Neutrophil (primary cell): ENCODE measurements around the gene CA6.
A peak's percentile ranks its signal among the peaks of the same experiment; 100 is the strongest.

ENCODE experiments used
- H3K27ac ChIP-seq: fragments of 200-600 bp; sonication (generic); 2 replicates; pipeline ENCODE4 v1.5.1; 2016; ENCODE audit warnings: mild to moderate bottlenecking, moderate library complexity
- H3K27me3 ChIP-seq: fragments of 200-600 bp; sonication (generic); 2 replicates; pipeline ENCODE4 v1.6.0; 2016; ENCODE audit warnings: mild to moderate bottlenecking
- H3K36me3 ChIP-seq: fragments of 200-600 bp; sonication (generic); 2 replicates; pipeline ENCODE4 v1.5.1; 2017
- H3K4me1 ChIP-seq, 2 experiments: fragments of 200-600 bp in 1 of 2; sonication (generic) in 1 of 2; 1 replicate in 1 of 2; 2 replicates in 1 of 2; pipeline versions ENCODE4 v1.5.1 to v1.6.1; 2013 to 2016; ENCODE audit warnings: low read depth in 1 of 2, low read length in 1 of 2, mild to moderate bottlenecking in 1 of 2, moderate library complexity in 1 of 2; ENCODE audit not compliant: control insufficient read depth in 1 of 2, insufficient read depth in 1 of 2
- H3K4me3 ChIP-seq, 2 experiments: fragments of 200-600 bp in 1 of 2; sonication (generic) in 1 of 2; 1 replicate in 1 of 2; 2 replicates in 1 of 2; pipeline ENCODE4 v1.5.1; 2013 to 2016; ENCODE audit warnings: low read depth in 1 of 2, low read length in 1 of 2, mild to moderate bottlenecking in 1 of 2, moderate library complexity in 1 of 2
- H3K9me3 ChIP-seq: fragments of 200-600 bp; sonication (generic); 2 replicates; pipeline ENCODE4 v1.5.1; 2016
- CTCF ChIP-seq: fragments of 200-600 bp; sonication (generic); IDR thresholded peaks from 2 replicates; pipeline ENCODE4 v1.5.1; 2016; ENCODE audit warnings: antibody characterized with exemption

The CA6 gene

GRCh38 chr1:8981169-8981568 lies 35.5 kb downstream of the CA6 start:
- H3K27me3 ChIP-seq = no peaks in the 10 kb centered on the region
- no peaks in the 10 kb centered on the region for H3K9me3 ChIP-seq
- H3K36me3 ChIP-seq = no peaks in the 10 kb centered on the region
- H3K27ac ChIP-seq = peak overlapping the region; percentile 74
- H3K4me3 ChIP-seq = peak overlapping the region; percentile 31 to 42
- no peak for TF ChIP-seq CTCF
- H3K4me1 ChIP-seq = peaks cover 41 to 50% of the 10 kb centered on the region in 2 experiments

- no peaks in the 10 kb centered on the region for H3K36me3 ChIP-seq
- no peak for TF ChIP-seq CTCF
These were observed 38.5 kb downstream of the CA6 start for GRCh38 chr1:8984203-8984602.

GRCh38 chr1:8984990-8985389 lies 39.3 kb downstream of the CA6 start:
- no peaks in the 10 kb centered on the region for H3K27me3 ChIP-seq
- peak overlapping the region; percentile 76 for H3K27ac ChIP-seq
- no peaks in the 10 kb centered on the region for H3K9me3 ChIP-seq
- TF ChIP-seq CTCF = no peak
- H3K36me3 ChIP-seq = no peaks in the 10 kb centered on the region
- H3K4me1 ChIP-seq = peaks cover 67 to 74% of the 10 kb centered on the region in 2 experiments
- no peak overlapping the region for H3K4me3 ChIP-seq

More at GRCh38 chr1:8984203-8984602, 38.5 kb downstream of the CA6 start:
- no peaks in the 10 kb centered on the region for H3K9me3 ChIP-seq
- H3K27me3 ChIP-seq = no peaks in the 10 kb centered on the region
- peaks cover 69 to 77% of the 10 kb centered on the region in 2 experiments for H3K4me1 ChIP-seq
- H3K4me3 ChIP-seq = no peak overlapping the region
- H3K27ac ChIP-seq = peak overlapping the region; percentile 76

GRCh38 chr1:8985915-8986813 lies 40.5 kb downstream of the CA6 start:
- H3K9me3 ChIP-seq = no peaks in the 10 kb centered on the region
- peak overlapping the region; percentile 39 to 47 for H3K4me3 ChIP-seq
- H3K4me1 ChIP-seq = peaks cover 56 to 63% of the 10 kb centered on the region in 2 experiments
- no peak for TF ChIP-seq CTCF
- H3K27ac ChIP-seq = peak overlapping the region; percentile 76
- no peaks in the 10 kb centered on the region for H3K36me3 ChIP-seq
- H3K27me3 ChIP-seq = no peaks in the 10 kb centered on the region

GRCh38 chr1:8986814-8987190 lies 41.1 kb downstream of the CA6 start:
- no peaks in the 10 kb centered on the region for H3K27me3 ChIP-seq
- peaks cover 49 to 56% of the 10 kb centered on the region in 2 experiments for H3K4me1 ChIP-seq
- peak overlapping the region; percentile 39 to 47 for H3K4me3 ChIP-seq
- no peaks in the 10 kb centered on the region for H3K36me3 ChIP-seq
- TF ChIP-seq CTCF = no peak
- H3K27ac ChIP-seq = peak overlapping the region; percentile 76
- H3K9me3 ChIP-seq = no peaks in the 10 kb centered on the region
